Activated B cell treated with CpG ODN at 0.5 μM for 24 hours (primary cell): ENCODE results near the gene TIMM22. TPM values are rescaled to one million over a fixed set of nuclear protein-coding genes. Genes with fewer than 3 reads are reported as not detected.
"Not testable (repeated sequence)": the region's sequence is repeated elsewhere in the genome, so short reads cannot be mapped to it uniquely, and the experiment has no call there.

Experiments
- ATAC-seq: fragments of 200-7000 bp; cut with Tn5 transposase; one replicate; pipeline ENCODE4 v1.10.0; 2021; ENCODE audit warnings: low read depth, mild to moderate bottlenecking, moderate library complexity
- CTCF ChIA-PET: fragments of 350-600 bp; sonication (Branson Sonifier 250); formaldehyde crosslinking; loops from one replicate; lab custom pipeline; 2021; ENCODE audit warnings: antibody characterized with exemption; lab: Charles Lee
- POLR2A ChIA-PET: fragments of 350-600 bp; sonication (Branson Sonifier 250); formaldehyde crosslinking; loops from one replicate; lab custom pipeline; 2021; ENCODE audit warnings: antibody characterized with exemption; lab: Charles Lee
- DNase-seq: peaks from one replicate; pipeline ENCODE4 v3.0.0; 2022
- H3K27ac Mint-ChIP-seq: one replicate; pipeline ENCODE4 v1.8.0; 2020; ENCODE audit warnings: mixed read lengths
- H3K27me3 Mint-ChIP-seq: one replicate; pipeline ENCODE4 v1.8.0; 2021; ENCODE audit warnings: mixed read lengths
- H3K36me3 Mint-ChIP-seq: one replicate; pipeline ENCODE4 v1.8.0; 2021; ENCODE audit warnings: low read depth, mixed read lengths
- H3K4me1 Mint-ChIP-seq: one replicate; pipeline ENCODE4 v1.8.0; 2021; ENCODE audit warnings: mixed read lengths
- H3K4me3 Mint-ChIP-seq: one replicate; pipeline ENCODE4 v1.8.0; 2020; ENCODE audit warnings: mild to moderate bottlenecking, mixed read lengths
- H3K9me3 Mint-ChIP-seq: one replicate; pipeline ENCODE4 v1.8.0; 2020; ENCODE audit warnings: mixed read lengths
- CTCF ChIP-seq: fragments of 200-600 bp; IDR thresholded peaks from one replicate; pipeline ENCODE4 v1.8.0; 2022; ENCODE audit warnings: antibody characterized with exemption, mild to moderate bottlenecking
- intact Hi-C: fragments of 100-400 bp; cut with micrococcal nuclease; formaldehyde crosslinking; loops from one replicate; pipeline ENCODE4 v1.15.1; 2024
- total RNA-seq: library from RNA; stranded (reverse); gene quantifications from 2 replicates; pipeline ENCODE4 v1.2.3, GENCODE V29; 2022

The TIMM22 gene
- total RNA-seq, 1 donor from 2014 or later, result 11.1 TPM

- DNase-seq (no peak), ATAC-seq (no peak)
- POLR2A ChIA-PET, result no interaction called here
- H3K36me3 Mint-ChIP-seq, result peaks cover 18% of the 10 kb centered on the region
- CTCF ChIA-PET, result interaction anchor here (1.5 kb wide), 1 partner anchor 16 kb away, joined by 3 read pairs; no protein-coding TSS in a partner anchor
- no peaks in the 10 kb centered on the region for H3K27me3 Mint-ChIP-seq
- no peak for TF ChIP-seq CTCF
- no peaks in the 10 kb centered on the region for H3K9me3 Mint-ChIP-seq
- intact Hi-C loops, result no loop called here
- no peak overlapping the region for H3K4me3 Mint-ChIP-seq
- peaks cover 5% of the 10 kb centered on the region for H3K4me1 Mint-ChIP-seq
- no peak overlapping the region for H3K27ac Mint-ChIP-seq
Measured at GRCh38 chr17:1040216-1040600, 43.3 kb downstream of the TIMM22 start.

DNA sequence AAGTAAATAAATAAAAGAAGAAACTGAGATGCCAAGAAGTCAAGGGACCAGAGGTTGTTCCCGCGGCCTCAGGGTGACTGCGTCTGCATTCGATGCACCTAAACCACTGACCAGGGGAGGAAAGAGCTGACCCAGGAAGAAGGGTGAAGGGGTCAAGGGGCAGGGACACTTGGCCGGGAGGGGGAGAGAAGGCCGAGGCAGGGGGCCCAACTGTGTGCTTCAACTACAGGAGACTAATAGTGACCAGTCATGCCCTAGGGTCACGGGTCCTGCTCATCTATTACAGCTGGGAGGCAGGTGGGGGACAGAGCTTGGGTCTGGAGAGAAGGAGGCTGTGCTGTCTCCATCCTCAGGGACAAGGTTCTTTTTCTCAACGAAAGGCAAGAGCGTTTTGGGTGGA lies 44.8 kb downstream of the TIMM22 start:
- intact Hi-C loops, result no loop called here
- no peak overlapping the region for H3K27ac Mint-ChIP-seq

DNA sequence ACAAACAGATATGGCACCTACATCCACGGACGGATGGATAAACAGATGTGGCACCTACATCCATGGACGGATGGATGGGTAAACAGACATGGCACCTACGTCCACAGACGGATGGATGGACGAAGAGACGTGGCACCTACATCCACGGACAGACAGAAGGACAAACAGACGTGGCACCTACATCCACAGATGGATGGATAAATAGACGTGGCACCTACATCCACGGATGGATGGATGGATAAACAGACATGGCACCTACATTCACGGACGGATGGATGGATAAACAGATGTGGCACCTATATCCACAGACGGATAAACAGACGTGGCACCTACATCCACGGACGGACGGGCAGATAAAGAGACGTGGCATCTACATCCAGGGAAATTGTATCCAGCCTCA lies 45.6 kb downstream of the TIMM22 start:
- TF ChIP-seq CTCF, result no peak
- no peak for DNase-seq
- Mint-ChIP-seq H3K27ac (no peak overlapping the region), H3K4me3 (no peak overlapping the region), H3K36me3 (peaks cover 30% of the 10 kb centered on the region), H3K9me3 (no peaks in the 10 kb centered on the region), H3K27me3 (no peaks in the 10 kb centered on the region), H3K4me1 (peaks cover 5% of the 10 kb centered on the region)
- CTCF ChIA-PET, result no interaction called here
- POLR2A ChIA-PET, result no interaction called here
- no peak for ATAC-seq
- intact Hi-C loops, result no loop called here

More for the DNA sequence above, 44.8 kb downstream of the TIMM22 start:
- Mint-ChIP-seq H3K27me3 (no peaks in the 10 kb centered on the region), H3K9me3 (no peaks in the 10 kb centered on the region), H3K36me3 (peaks cover 26% of the 10 kb centered on the region), H3K4me1 (peaks cover 5% of the 10 kb centered on the region), H3K4me3 (no peak overlapping the region)
- ATAC-seq (no peak), DNase-seq (no peak)
- no peak for TF ChIP-seq CTCF
- CTCF ChIA-PET, result no interaction called here
- POLR2A ChIA-PET, result no interaction called here

DNA sequence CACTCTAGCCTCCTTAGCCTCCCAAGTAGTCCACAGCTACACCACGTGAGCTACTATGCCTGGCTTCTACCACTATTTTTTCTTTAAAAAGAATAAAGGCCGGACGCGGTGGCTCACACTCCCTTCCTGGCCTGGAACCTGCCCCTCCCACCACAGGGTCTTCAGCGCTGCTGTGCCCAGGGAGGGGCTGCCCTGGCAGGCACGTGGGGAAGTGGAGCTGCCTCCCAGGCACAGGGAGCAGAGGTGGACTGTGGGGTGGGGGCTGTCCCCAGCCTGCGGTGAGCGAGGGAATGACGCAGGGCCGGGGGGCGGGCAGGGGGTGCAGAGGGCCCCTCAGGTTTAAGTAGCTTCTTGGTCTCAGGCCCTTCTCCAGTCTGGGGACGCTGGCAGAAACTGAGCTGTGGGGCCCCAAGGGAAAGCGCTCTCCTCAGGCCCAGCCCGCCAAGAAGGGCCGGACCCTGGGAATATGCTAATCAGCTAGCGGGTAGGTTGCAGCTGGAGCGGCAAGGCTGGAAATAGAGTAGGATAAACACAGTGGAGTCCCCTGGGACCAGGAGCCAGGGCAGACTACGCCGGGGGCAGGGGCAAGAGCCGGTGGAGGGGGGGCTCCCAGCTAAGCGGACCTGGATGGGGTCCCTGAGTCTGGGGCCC lies 46.8 kb downstream of the TIMM22 start:
- H3K36me3 Mint-ChIP-seq, result peaks cover 37% of the 10 kb centered on the region
- no peak overlapping the region for H3K4me3 Mint-ChIP-seq
- ChIA-PET CTCF (interaction anchor here (1.4 kb wide), 1 partner anchor 13 kb away, joined by 3 read pairs; no protein-coding TSS in a partner anchor), POLR2A (interaction anchor here (0.7 kb wide), 1 partner anchor 599 kb away, joined by 3 read pairs; no protein-coding TSS in a partner anchor)
- TF ChIP-seq CTCF, result no peak
- ATAC-seq (no peak), DNase-seq (no peak)
- H3K9me3 Mint-ChIP-seq, result no peaks in the 10 kb centered on the region
- H3K4me1 Mint-ChIP-seq, result peaks cover 5% of the 10 kb centered on the region
- H3K27me3 Mint-ChIP-seq, result no peaks in the 10 kb centered on the region
- no peak overlapping the region for H3K27ac Mint-ChIP-seq
- intact Hi-C loops, result no loop called here

GRCh38 chr17:1044387-1045009 lies 47.6 kb downstream of the TIMM22 start:
- intact Hi-C loops, H3K4me1 Mint-ChIP-seq, H3K27me3 Mint-ChIP-seq, H3K27ac Mint-ChIP-seq, H3K9me3 Mint-ChIP-seq, ATAC-seq, DNase-seq, POLR2A ChIA-PET, H3K4me3 Mint-ChIP-seq: not testable (repeated sequence)
- CTCF ChIA-PET, result interaction anchor here (1.4 kb wide), 1 partner anchor 12 kb away, joined by 3 read pairs; no protein-coding TSS in a partner anchor
- peaks cover 42% of the 10 kb centered on the region for H3K36me3 Mint-ChIP-seq
